Natural killer cell (primary cell): ENCODE results near the gene MIEF2. TPM values are rescaled to one million over a fixed set of nuclear protein-coding genes. Genes with fewer than 3 reads are reported as not detected.
A peak's percentile ranks its signal among the peaks of the same experiment; 100 is the strongest.

Experiments used
- ATAC-seq, 3 donors: fragments of 150-1000 bp in 2 of 3; fragments of 200-7000 bp in 1 of 3; cut with Tn5 transposase; 1 replicate in 1 of 3; 2 replicates in 2 of 3; pipeline ENCODE4 v1.10.0; 2021; ENCODE audit warnings: mild to moderate bottlenecking in 2 of 3, moderate library complexity in 2 of 3
- DNase-seq, 2 donors: peaks; one replicate each; pipeline versions ENCODE4 v3.0.0 to v3.0.0-alpha.2; 2013 to 2021; ENCODE audit warnings: mixed read lengths in 1 of 2
- H3K27ac ChIP-seq: one replicate; pipeline ENCODE4 v1.5.1; 2013; ENCODE audit warnings: mild to moderate bottlenecking, low read length
- H3K27me3 ChIP-seq: one replicate; pipeline ENCODE4 v1.6.1; 2013; ENCODE audit warnings: low read length; ENCODE audit not compliant: control insufficient read depth, insufficient read depth
- H3K36me3 ChIP-seq: one replicate; pipeline ENCODE4 v1.6.1; 2013; ENCODE audit warnings: low read length; ENCODE audit not compliant: control insufficient read depth, insufficient read depth
- H3K4me1 ChIP-seq: one replicate; pipeline ENCODE4 v1.6.1; 2013; ENCODE audit warnings: low read length; ENCODE audit not compliant: control insufficient read depth, insufficient read depth
- H3K4me3 ChIP-seq: one replicate; pipeline ENCODE4 v1.5.1; 2013; ENCODE audit warnings: low read length
- H3K9me3 ChIP-seq: one replicate; pipeline ENCODE4 v1.6.1; 2013; ENCODE audit warnings: low read length; ENCODE audit not compliant: control insufficient read depth, insufficient read depth
- H3K27ac Mint-ChIP-seq, 2 donors: one replicate each; pipeline ENCODE4 v1.8.0; 2022; ENCODE audit warnings: mild to moderate bottlenecking in 2 of 2, mixed read lengths in 2 of 2, moderate library complexity in 1 of 2
- H3K27me3 Mint-ChIP-seq, 2 donors: one replicate each; pipeline ENCODE4 v1.8.0; 2022; ENCODE audit warnings: low read depth in 2 of 2, mixed read lengths in 2 of 2
- H3K36me3 Mint-ChIP-seq: one replicate; pipeline ENCODE4 v1.8.0; 2022; ENCODE audit warnings: mixed read lengths
- H3K4me1 Mint-ChIP-seq, 2 donors: one replicate each; pipeline ENCODE4 v1.8.0; 2022; ENCODE audit warnings: mixed read lengths in 2 of 2
- H3K4me3 Mint-ChIP-seq: one replicate; pipeline ENCODE4 v1.8.0; 2022; ENCODE audit warnings: mild to moderate bottlenecking, moderate library complexity, mixed read lengths
- H3K9me3 Mint-ChIP-seq, 2 donors: one replicate each; pipeline ENCODE4 v1.8.0; 2022; ENCODE audit warnings: mixed read lengths in 2 of 2
- CTCF ChIP-seq: fragments of 200-600 bp; IDR thresholded peaks from one replicate; pipeline ENCODE4 v1.8.0; 2022; ENCODE audit warnings: antibody characterized with exemption
- WGBS: methylation state at CpG from one replicate; pipeline ENCODE4 v1.1.7; 2013; ENCODE audit warnings: missing lambda C conversion rate; ENCODE audit not compliant: insufficient coverage; 5-methylcytosine and 5-hydroxymethylcytosine counted together
- intact Hi-C: fragments of 100-400 bp; cut with micrococcal nuclease; formaldehyde crosslinking; loops from one replicate; pipeline ENCODE4 v1.14.2; 2022
- total RNA-seq, 4 donors: library from RNA; stranded (reverse); fragments of 120-200 nt in 1 of 4; gene quantifications; one replicate each; pipeline versions ENCODE4 v1.2.3 to v1.2.4, GENCODE V29; 2013 to 2022

The MIEF2 gene
- total RNA-seq, 3 donors from 2014 or later (not counting 1 experiment from before 2014, with no cell fraction given): 10.6 to 12.8 (median 11.3) TPM

GRCh38 chr17:18246880-18247612 is 13.4 kb upstream of the MIEF2 start:
- H3K4me1 Mint-ChIP-seq: peaks cover 4 to 5% of the 10 kb centered on the region in 2 donors
- H3K4me3 Mint-ChIP-seq: no peak overlapping the region
- Histone ChIP-seq H3K9me3 (no peaks in the 10 kb centered on the region), H3K4me3 (no peak overlapping the region), H3K36me3 (peaks cover 59% of the 10 kb centered on the region), H3K27ac (no peak overlapping the region), H3K27me3 (no peaks in the 10 kb centered on the region), H3K4me1 (no peaks in the 10 kb centered on the region)
- H3K36me3 Mint-ChIP-seq: peaks cover 6% of the 10 kb centered on the region
- peak in 1 of 3 donors; percentile 26 for ATAC-seq
- no peaks in the 10 kb centered on the region for H3K9me3 Mint-ChIP-seq
- 93% methylated on average over 42 of the region's 46 CpGs for WGBS
- no peak overlapping the region for H3K27ac Mint-ChIP-seq
- DNase-seq: peak in 1 of 2 donors; percentile 44
- TF ChIP-seq CTCF: no peak
- intact Hi-C loops: no loop called here
- H3K27me3 Mint-ChIP-seq: no peaks in the 10 kb centered on the region

- Histone ChIP-seq H3K9me3 (no peaks in the 10 kb centered on the region), H3K27ac (no peak overlapping the region), H3K27me3 (no peaks in the 10 kb centered on the region), H3K4me1 (no peaks in the 10 kb centered on the region), H3K36me3 (peaks cover 65% of the 10 kb centered on the region), H3K4me3 (no peak overlapping the region)
- H3K4me3 Mint-ChIP-seq: no peak overlapping the region
- 98% methylated on average over 30 of the region's 30 CpGs for WGBS
- DNase-seq (no peak), ATAC-seq (no peak)
- no peaks in the 10 kb centered on the region for H3K27me3 Mint-ChIP-seq
- peaks cover 6% of the 10 kb centered on the region for H3K36me3 Mint-ChIP-seq
- TF ChIP-seq CTCF: no peak
- H3K9me3 Mint-ChIP-seq: no peaks in the 10 kb centered on the region
- intact Hi-C loops: no loop called here
- H3K27ac Mint-ChIP-seq: no peak overlapping the region
- peaks cover 4 to 5% of the 10 kb centered on the region in 2 donors for H3K4me1 Mint-ChIP-seq
Measured at GRCh38 chr17:18247613-18248001, 12.9 kb upstream of the MIEF2 start.

GRCh38 chr17:18248300-18248731 is 12.1 kb upstream of the MIEF2 start:
- Mint-ChIP-seq H3K9me3 (no peaks in the 10 kb centered on the region), H3K4me1 (peaks cover 4 to 5% of the 10 kb centered on the region in 2 donors), H3K27ac (peak overlapping the region; percentile 67 to 75), H3K27me3 (no peaks in the 10 kb centered on the region), H3K4me3 (peak overlapping the region; percentile 42), H3K36me3 (peaks cover 6% of the 10 kb centered on the region)
- 54% methylated on average over 9 of the region's 9 CpGs for WGBS
- intact Hi-C loops: no loop called here
- Histone ChIP-seq H3K4me3 (no peak overlapping the region), H3K27me3 (no peaks in the 10 kb centered on the region), H3K9me3 (no peaks in the 10 kb centered on the region), H3K4me1 (no peaks in the 10 kb centered on the region), H3K36me3 (peaks cover 69% of the 10 kb centered on the region), H3K27ac (no peak overlapping the region)
- peak; percentile 51 to 82 for DNase-seq
- peak; percentile 62 for TF ChIP-seq CTCF
- ATAC-seq: peak; percentile 74 to 89 (median 78)
